WTC11 (cell line): ENCODE results near the gene PTPRO. TPM values are rescaled to one million over a fixed set of nuclear protein-coding genes. Genes with fewer than 3 reads are reported as not detected.

ENCODE experiments used
- ATAC-seq: fragments of 200-7000 bp; cut with Tn5 transposase; 2 replicates; pipeline ENCODE4 v1.10.0; 2021; ENCODE audit warnings: mild to moderate bottlenecking, moderate library complexity
- CTCF ChIA-PET: fragments of 300-600 bp; sonication (Branson Sonifier 250); formaldehyde crosslinking; loops from one replicate; lab custom pipeline; 2021; ENCODE audit warnings: antibody characterized with exemption; lab: Charles Lee
- POLR2A ChIA-PET: fragments of 350-600 bp; sonication (Branson Sonifier 250); formaldehyde crosslinking; loops from one replicate; lab custom pipeline; 2021; ENCODE audit warnings: antibody characterized with exemption; lab: Charles Lee
- DNase-seq: peaks from one replicate; pipeline ENCODE4 v3.0.0; 2021; ENCODE audit warnings: low spot score
- H3K27ac Mint-ChIP-seq: 2 replicates; pipeline ENCODE4 v1.8.0; 2021; ENCODE audit warnings: mixed read lengths
- H3K27me3 Mint-ChIP-seq: 2 replicates; pipeline ENCODE4 v1.8.0; 2021; ENCODE audit warnings: low read depth, mild to moderate bottlenecking, moderate library complexity, mixed read lengths
- H3K36me3 Mint-ChIP-seq: 2 replicates; pipeline ENCODE4 v1.8.0; 2021; ENCODE audit warnings: mixed read lengths
- H3K4me1 Mint-ChIP-seq: 2 replicates; pipeline ENCODE4 v1.8.0; 2022; ENCODE audit warnings: mixed read lengths
- H3K4me3 Mint-ChIP-seq: 2 replicates; pipeline ENCODE4 v1.8.0; 2021; ENCODE audit warnings: mild to moderate bottlenecking, moderate library complexity, mixed read lengths
- H3K9me3 Mint-ChIP-seq: 2 replicates; pipeline ENCODE4 v1.8.0; 2021; ENCODE audit warnings: mixed read lengths
- MXD4 ChIP-seq: fragments of 250-450 bp; sonication (Bioruptor Pico); IDR thresholded peaks from 2 replicates; pipeline ENCODE4 v1.8.0; 2021; ENCODE audit warnings: mild to moderate bottlenecking, moderate library complexity, borderline replicate concordance
- NFE2L1 ChIP-seq: sonication (generic); formaldehyde crosslinking; IDR thresholded peaks from 2 replicates; pipeline ENCODE4 v1.8.1; 2023; ENCODE audit warnings: missing genetic modification reagents
- OVOL2 ChIP-seq: fragments of 250-450 bp; sonication (Bioruptor Pico); IDR thresholded peaks from 2 replicates; pipeline ENCODE4 v1.9.0; 2021; ENCODE audit warnings: mild to moderate bottlenecking, borderline replicate concordance
- SP1 ChIP-seq: sonication (generic); formaldehyde crosslinking; conservative IDR thresholded peaks from 2 replicates; pipeline ENCODE4 v1.8.1; 2022; ENCODE audit warnings: missing genetic modification reagents
- ZNF416 ChIP-seq: fragments of 250-450 bp; sonication (Bioruptor Pico); IDR thresholded peaks from 2 replicates; pipeline ENCODE4 v1.9.0; 2021; ENCODE audit warnings: mild to moderate bottlenecking, inconsistent platforms
- ZNF423 ChIP-seq: fragments of 250-450 bp; sonication (Bioruptor Pico); IDR thresholded peaks from 2 replicates; pipeline ENCODE4 v2.1.2; 2022; ENCODE audit warnings: mild to moderate bottlenecking, moderate library complexity
- ZNF671 ChIP-seq: fragments of 250-450 bp; sonication (Bioruptor Pico); IDR thresholded peaks from 2 replicates; pipeline ENCODE4 v1.8.0; 2021; ENCODE audit warnings: mild to moderate bottlenecking
- total RNA-seq: library from RNA; stranded (reverse); gene quantifications from 3 replicates; pipeline ENCODE4 v1.2.3, GENCODE V29; 2021
- TF ChIP-seq, protein P1 (sequence below): fragments of 250-450 bp; sonication (Bioruptor Pico); IDR thresholded peaks from 2 replicates; pipeline ENCODE4 v1.9.0; 2021; ENCODE audit warnings: mild to moderate bottlenecking
- TF ChIP-seq, protein P2 (sequence below): sonication (generic); formaldehyde crosslinking; IDR thresholded peaks from 2 replicates; pipeline ENCODE4 v1.8.1; 2022; ENCODE audit warnings: mild to moderate bottlenecking, moderate library complexity, missing genetic modification reagents
- TF ChIP-seq, protein P3 (sequence below): fragments of 200-600 bp; IDR thresholded peaks from 2 replicates; pipeline ENCODE4 v1.8.0; 2022; ENCODE audit warnings: antibody characterized with exemption
- TF ChIP-seq, protein P4 (sequence below): sonication (generic); formaldehyde crosslinking; IDR thresholded peaks from 2 replicates; pipeline ENCODE4 v1.8.1; 2022; ENCODE audit warnings: missing genetic modification reagents, borderline replicate concordance
- TF ChIP-seq, protein P5 (sequence below): sonication (generic); formaldehyde crosslinking; IDR thresholded peaks from 2 replicates; pipeline ENCODE4 v1.8.1; 2022; ENCODE audit warnings: mild to moderate bottlenecking, missing genetic modification reagents, moderate library complexity, borderline replicate concordance
- TF ChIP-seq, protein P6 (sequence below): sonication (generic); formaldehyde crosslinking; IDR thresholded peaks from 2 replicates; pipeline ENCODE4 v1.8.0; 2022; ENCODE audit warnings: mild to moderate bottlenecking, missing genetic modification reagents
- TF ChIP-seq, protein P7 (sequence below): sonication (generic); formaldehyde crosslinking; IDR thresholded peaks from 2 replicates; pipeline ENCODE4 v1.8.1; 2022; ENCODE audit warnings: low read depth, missing genetic modification reagents, borderline replicate concordance
- TF ChIP-seq, protein P8 (sequence below): sonication (generic); formaldehyde crosslinking; conservative IDR thresholded peaks from 2 replicates; pipeline ENCODE4 v1.8.1; 2022; ENCODE audit warnings: mild to moderate bottlenecking, missing genetic modification reagents

The PTPRO gene
- total RNA-seq, 1 experiment from 2014 or later, result 1.1 TPM

DNA sequence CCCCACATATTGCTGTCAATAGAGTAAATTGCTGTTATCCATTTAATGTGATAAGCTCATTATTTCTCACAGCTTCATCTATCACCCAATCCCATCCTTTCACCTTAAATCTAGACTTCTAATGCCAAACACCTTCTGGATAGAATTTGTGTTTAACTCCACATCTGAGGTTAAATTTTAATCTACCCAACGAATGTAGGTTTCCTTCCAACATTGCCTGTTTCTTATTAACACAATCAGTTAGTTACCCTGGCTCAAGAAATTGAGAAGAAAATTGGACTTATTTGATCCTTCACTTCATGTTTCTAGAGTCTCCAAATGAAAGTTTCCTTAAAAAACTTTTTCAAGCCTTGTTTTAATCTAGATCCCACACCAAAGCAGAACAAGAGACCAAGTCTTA, 67.3 kb downstream of the PTPRO start (continued):
- TF ChIP-seq, protein P1, sequence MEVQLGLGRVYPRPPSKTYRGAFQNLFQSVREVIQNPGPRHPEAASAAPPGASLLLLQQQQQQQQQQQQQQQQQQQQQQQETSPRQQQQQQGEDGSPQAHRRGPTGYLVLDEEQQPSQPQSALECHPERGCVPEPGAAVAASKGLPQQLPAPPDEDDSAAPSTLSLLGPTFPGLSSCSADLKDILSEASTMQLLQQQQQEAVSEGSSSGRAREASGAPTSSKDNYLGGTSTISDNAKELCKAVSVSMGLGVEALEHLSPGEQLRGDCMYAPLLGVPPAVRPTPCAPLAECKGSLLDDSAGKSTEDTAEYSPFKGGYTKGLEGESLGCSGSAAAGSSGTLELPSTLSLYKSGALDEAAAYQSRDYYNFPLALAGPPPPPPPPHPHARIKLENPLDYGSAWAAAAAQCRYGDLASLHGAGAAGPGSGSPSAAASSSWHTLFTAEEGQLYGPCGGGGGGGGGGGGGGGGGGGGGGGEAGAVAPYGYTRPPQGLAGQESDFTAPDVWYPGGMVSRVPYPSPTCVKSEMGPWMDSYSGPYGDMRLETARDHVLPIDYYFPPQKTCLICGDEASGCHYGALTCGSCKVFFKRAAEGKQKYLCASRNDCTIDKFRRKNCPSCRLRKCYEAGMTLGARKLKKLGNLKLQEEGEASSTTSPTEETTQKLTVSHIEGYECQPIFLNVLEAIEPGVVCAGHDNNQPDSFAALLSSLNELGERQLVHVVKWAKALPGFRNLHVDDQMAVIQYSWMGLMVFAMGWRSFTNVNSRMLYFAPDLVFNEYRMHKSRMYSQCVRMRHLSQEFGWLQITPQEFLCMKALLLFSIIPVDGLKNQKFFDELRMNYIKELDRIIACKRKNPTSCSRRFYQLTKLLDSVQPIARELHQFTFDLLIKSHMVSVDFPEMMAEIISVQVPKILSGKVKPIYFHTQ (CRISPR knock-in tag), result no peak
- no peak for TF ChIP-seq ZNF423

DNA sequence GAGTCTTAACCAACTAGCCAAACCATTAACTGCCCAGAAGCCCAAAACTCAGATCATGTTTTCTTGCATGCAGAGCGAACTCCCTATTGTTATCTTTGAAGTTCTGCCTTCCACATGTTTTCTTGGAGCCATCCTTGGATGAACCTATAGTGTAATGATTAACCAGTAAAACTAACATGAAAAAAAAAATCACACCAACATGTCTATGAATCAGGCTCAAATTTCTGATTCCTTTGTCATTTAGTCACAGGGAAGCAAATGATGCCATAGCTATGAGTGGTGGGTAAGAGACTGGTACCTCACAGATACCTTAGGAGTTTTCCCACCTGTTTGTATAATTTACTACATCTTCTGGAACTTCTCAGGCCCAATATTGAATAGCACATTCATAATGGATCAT, 70.7 kb downstream of the PTPRO start:
- no peaks in the 10 kb centered on the region for H3K36me3 Mint-ChIP-seq

More for the DNA sequence above, 70.7 kb downstream of the PTPRO start:
- peaks cover 8% of the 10 kb centered on the region for H3K4me1 Mint-ChIP-seq
- H3K4me3 Mint-ChIP-seq, result no peak overlapping the region
- ATAC-seq (no peak), DNase-seq (no peak)
- H3K9me3 Mint-ChIP-seq, result no peaks in the 10 kb centered on the region
- POLR2A ChIA-PET, result no interaction called here
- no peak overlapping the region for H3K27ac Mint-ChIP-seq
- CTCF ChIA-PET, result no interaction called here
- TF ChIP-seq, protein P2, sequence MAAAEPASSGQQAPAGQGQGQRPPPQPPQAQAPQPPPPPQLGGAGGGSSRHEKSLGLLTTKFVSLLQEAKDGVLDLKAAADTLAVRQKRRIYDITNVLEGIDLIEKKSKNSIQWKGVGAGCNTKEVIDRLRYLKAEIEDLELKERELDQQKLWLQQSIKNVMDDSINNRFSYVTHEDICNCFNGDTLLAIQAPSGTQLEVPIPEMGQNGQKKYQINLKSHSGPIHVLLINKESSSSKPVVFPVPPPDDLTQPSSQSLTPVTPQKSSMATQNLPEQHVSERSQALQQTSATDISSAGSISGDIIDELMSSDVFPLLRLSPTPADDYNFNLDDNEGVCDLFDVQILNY (CRISPR knock-in tag), result no peak
- TF ChIP-seq ZNF416 (CRISPR knock-in tag) (no peak), OVOL2 (no peak), NFE2L1 (CRISPR knock-in tag) (no peak), MXD4 (no peak), ZNF671 (CRISPR knock-in tag) (no peak), SP1 (CRISPR knock-in tag) (no peak)
- TF ChIP-seq, protein P3, sequence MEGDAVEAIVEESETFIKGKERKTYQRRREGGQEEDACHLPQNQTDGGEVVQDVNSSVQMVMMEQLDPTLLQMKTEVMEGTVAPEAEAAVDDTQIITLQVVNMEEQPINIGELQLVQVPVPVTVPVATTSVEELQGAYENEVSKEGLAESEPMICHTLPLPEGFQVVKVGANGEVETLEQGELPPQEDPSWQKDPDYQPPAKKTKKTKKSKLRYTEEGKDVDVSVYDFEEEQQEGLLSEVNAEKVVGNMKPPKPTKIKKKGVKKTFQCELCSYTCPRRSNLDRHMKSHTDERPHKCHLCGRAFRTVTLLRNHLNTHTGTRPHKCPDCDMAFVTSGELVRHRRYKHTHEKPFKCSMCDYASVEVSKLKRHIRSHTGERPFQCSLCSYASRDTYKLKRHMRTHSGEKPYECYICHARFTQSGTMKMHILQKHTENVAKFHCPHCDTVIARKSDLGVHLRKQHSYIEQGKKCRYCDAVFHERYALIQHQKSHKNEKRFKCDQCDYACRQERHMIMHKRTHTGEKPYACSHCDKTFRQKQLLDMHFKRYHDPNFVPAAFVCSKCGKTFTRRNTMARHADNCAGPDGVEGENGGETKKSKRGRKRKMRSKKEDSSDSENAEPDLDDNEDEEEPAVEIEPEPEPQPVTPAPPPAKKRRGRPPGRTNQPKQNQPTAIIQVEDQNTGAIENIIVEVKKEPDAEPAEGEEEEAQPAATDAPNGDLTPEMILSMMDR, result no peak
- TF ChIP-seq, protein P4, sequence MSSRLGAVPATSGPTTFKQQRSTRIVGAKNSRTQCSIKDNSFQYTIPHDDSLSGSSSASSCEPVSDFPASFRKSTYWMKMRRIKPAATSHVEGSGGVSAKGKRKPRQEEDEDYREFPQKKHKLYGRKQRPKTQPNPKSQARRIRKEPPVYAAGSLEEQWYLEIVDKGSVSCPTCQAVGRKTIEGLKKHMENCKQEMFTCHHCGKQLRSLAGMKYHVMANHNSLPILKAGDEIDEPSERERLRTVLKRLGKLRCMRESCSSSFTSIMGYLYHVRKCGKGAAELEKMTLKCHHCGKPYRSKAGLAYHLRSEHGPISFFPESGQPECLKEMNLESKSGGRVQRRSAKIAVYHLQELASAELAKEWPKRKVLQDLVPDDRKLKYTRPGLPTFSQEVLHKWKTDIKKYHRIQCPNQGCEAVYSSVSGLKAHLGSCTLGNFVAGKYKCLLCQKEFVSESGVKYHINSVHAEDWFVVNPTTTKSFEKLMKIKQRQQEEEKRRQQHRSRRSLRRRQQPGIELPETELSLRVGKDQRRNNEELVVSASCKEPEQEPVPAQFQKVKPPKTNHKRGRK (CRISPR knock-in tag), result no peak
- TF ChIP-seq, protein P5, sequence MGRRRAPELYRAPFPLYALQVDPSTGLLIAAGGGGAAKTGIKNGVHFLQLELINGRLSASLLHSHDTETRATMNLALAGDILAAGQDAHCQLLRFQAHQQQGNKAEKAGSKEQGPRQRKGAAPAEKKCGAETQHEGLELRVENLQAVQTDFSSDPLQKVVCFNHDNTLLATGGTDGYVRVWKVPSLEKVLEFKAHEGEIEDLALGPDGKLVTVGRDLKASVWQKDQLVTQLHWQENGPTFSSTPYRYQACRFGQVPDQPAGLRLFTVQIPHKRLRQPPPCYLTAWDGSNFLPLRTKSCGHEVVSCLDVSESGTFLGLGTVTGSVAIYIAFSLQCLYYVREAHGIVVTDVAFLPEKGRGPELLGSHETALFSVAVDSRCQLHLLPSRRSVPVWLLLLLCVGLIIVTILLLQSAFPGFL (CRISPR knock-in tag), result no peak
- TF ChIP-seq, protein P6, sequence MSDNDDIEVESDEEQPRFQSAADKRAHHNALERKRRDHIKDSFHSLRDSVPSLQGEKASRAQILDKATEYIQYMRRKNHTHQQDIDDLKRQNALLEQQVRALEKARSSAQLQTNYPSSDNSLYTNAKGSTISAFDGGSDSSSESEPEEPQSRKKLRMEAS (CRISPR knock-in tag), result no peak
- TF ChIP-seq, protein P7, sequence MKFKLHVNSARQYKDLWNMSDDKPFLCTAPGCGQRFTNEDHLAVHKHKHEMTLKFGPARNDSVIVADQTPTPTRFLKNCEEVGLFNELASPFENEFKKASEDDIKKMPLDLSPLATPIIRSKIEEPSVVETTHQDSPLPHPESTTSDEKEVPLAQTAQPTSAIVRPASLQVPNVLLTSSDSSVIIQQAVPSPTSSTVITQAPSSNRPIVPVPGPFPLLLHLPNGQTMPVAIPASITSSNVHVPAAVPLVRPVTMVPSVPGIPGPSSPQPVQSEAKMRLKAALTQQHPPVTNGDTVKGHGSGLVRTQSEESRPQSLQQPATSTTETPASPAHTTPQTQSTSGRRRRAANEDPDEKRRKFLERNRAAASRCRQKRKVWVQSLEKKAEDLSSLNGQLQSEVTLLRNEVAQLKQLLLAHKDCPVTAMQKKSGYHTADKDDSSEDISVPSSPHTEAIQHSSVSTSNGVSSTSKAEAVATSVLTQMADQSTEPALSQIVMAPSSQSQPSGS, result no peak
- TF ChIP-seq, protein P8, sequence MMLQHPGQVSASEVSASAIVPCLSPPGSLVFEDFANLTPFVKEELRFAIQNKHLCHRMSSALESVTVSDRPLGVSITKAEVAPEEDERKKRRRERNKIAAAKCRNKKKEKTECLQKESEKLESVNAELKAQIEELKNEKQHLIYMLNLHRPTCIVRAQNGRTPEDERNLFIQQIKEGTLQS, result no peak
- no peaks in the 10 kb centered on the region for H3K27me3 Mint-ChIP-seq
